Neural crest cell (in vitro differentiated cells): ENCODE results near the gene CPAMD8. TPM values are rescaled to one million over a fixed set of nuclear protein-coding genes. Genes with fewer than 3 reads are reported as not detected.

Experiments used
- DNase-seq: peaks from one replicate; pipeline ENCODE4 v3.0.0; 2021; ENCODE audit warnings: low read depth, mixed read lengths, low spot score
- H3K27ac Mint-ChIP-seq: one replicate; pipeline ENCODE4 v1.8.0; 2021; ENCODE audit warnings: mild to moderate bottlenecking, mixed read lengths; ENCODE audit not compliant: unreplicated experiment
- H3K27me3 Mint-ChIP-seq: 2 replicates; pipeline ENCODE4 v1.8.0; 2021; ENCODE audit warnings: low read depth, mild to moderate bottlenecking, mixed read lengths
- H3K36me3 Mint-ChIP-seq: 2 replicates; pipeline ENCODE4 v1.8.0; 2021; ENCODE audit warnings: low read depth, mild to moderate bottlenecking, mixed read lengths
- H3K4me1 Mint-ChIP-seq: 2 replicates; pipeline ENCODE4 v1.8.0; 2021; ENCODE audit warnings: mixed read lengths
- H3K4me3 Mint-ChIP-seq: one replicate; pipeline ENCODE4 v1.8.0; 2021; ENCODE audit warnings: mild to moderate bottlenecking, mixed read lengths
- H3K9me3 Mint-ChIP-seq: 2 replicates; pipeline ENCODE4 v1.8.0; 2021; ENCODE audit warnings: mixed read lengths
- total RNA-seq: library from RNA; stranded (reverse); gene quantifications from 2 replicates; pipeline ENCODE4 v1.2.1, GENCODE V29; 2021
- TF ChIP-seq, protein P1 (sequence below): fragments of 200-600 bp; sonication (generic); conservative IDR thresholded peaks from 2 replicates; pipeline ENCODE4 v1.5.0; 2021; ENCODE audit warnings: antibody characterized with exemption, mild to moderate bottlenecking

Gene CPAMD8
- total RNA-seq, 1 donor from 2014 or later: 14.5 TPM

DNA sequence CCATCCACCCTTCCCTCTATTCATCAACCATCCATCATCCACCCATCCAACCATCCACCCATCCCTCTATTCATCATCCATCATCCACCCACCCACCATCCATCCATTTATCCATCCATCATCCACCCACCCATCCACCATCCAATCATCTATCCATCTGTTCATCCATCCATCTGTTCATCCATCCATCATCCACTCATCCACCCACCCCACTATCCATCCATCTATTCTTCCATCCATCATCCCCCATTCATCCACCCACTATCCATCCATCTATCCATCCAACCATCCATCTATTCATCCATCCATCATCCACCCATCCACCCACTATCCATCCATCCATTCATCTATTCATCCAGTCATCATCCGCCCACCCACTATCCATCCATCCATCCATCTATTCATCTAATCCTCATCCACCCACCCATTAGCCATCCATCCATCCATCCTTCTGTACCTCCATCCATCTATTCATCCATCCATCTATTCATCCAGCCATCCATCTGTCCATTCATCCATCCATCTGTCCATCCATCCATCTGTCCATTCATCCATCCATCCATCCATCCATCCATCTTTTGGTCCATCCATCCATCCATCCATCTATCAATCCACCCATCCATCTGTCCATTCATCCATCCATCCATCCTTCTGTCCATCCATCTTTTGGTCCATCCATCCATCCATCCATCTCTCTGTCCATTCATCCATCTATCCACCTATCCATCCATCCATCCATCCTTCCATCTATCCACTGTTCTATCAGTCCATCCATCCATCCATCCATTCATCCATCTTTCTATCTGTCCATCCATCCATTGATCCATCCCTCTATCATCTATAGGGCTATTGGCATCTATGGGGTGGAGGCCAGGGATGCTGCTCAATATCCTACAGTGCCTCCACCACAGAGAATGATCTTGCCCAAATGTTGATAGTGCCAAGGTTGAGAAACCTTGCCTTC lies 47.5 kb downstream of the CPAMD8 start:
- Mint-ChIP-seq H3K4me3 (no peak overlapping the region), H3K27ac (no peak overlapping the region), H3K27me3 (no peaks in the 10 kb centered on the region), H3K36me3 (peaks cover 21% of the 10 kb centered on the region), H3K4me1 (no peaks in the 10 kb centered on the region), H3K9me3 (peaks cover 18% of the 10 kb centered on the region)
- no peak for DNase-seq
- TF ChIP-seq, protein P1, sequence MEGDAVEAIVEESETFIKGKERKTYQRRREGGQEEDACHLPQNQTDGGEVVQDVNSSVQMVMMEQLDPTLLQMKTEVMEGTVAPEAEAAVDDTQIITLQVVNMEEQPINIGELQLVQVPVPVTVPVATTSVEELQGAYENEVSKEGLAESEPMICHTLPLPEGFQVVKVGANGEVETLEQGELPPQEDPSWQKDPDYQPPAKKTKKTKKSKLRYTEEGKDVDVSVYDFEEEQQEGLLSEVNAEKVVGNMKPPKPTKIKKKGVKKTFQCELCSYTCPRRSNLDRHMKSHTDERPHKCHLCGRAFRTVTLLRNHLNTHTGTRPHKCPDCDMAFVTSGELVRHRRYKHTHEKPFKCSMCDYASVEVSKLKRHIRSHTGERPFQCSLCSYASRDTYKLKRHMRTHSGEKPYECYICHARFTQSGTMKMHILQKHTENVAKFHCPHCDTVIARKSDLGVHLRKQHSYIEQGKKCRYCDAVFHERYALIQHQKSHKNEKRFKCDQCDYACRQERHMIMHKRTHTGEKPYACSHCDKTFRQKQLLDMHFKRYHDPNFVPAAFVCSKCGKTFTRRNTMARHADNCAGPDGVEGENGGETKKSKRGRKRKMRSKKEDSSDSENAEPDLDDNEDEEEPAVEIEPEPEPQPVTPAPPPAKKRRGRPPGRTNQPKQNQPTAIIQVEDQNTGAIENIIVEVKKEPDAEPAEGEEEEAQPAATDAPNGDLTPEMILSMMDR: no peak

DNA sequence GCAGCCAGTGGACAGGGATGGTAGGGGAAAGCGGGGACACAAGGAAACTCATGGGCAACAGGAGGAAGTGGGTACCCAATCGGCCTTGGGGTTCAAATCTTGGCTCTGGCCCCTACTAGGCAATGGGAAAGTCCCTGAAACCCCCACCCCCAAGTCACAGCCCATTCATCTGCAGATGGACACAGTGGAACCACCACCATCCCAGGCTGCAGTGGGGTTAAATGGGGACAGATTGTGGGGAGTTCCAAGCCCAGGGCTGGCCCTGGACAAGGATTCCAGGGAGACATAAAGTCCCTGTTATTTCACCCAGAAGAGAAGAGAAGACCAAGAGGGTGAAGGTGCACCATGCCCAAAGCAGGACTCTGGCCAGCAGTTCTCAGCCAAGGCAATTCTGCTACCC lies 48.5 kb downstream of the CPAMD8 start:
- DNase-seq: no peak
- no peak overlapping the region for H3K4me3 Mint-ChIP-seq
- peaks cover 13% of the 10 kb centered on the region for H3K36me3 Mint-ChIP-seq
- no peak overlapping the region for H3K27ac Mint-ChIP-seq
- H3K27me3 Mint-ChIP-seq: no peaks in the 10 kb centered on the region
- TF ChIP-seq, protein P1: no peak
- H3K9me3 Mint-ChIP-seq: peaks cover 13% of the 10 kb centered on the region
- H3K4me1 Mint-ChIP-seq: no peaks in the 10 kb centered on the region

DNA sequence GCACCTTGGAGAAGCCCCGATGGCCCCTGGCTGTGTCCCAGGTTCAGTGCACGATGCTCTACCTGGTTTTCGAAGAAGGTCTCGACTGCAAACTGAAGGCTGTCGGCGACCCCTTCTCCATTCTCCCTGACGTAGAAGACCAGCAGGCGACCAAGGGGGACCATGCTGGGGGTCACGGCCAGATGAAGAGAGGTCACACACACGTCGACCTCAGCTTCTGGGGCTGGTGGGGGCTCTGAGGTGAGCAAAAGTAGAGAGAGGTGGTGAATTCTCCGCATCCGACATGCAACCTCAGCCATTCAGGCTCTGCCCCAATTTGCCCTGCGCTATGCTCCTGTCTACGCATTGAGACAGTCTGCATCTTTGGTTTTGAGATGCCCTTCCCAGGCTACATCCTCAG lies 49.3 kb downstream of the CPAMD8 start:
- H3K4me1 Mint-ChIP-seq: no peaks in the 10 kb centered on the region

DNA sequence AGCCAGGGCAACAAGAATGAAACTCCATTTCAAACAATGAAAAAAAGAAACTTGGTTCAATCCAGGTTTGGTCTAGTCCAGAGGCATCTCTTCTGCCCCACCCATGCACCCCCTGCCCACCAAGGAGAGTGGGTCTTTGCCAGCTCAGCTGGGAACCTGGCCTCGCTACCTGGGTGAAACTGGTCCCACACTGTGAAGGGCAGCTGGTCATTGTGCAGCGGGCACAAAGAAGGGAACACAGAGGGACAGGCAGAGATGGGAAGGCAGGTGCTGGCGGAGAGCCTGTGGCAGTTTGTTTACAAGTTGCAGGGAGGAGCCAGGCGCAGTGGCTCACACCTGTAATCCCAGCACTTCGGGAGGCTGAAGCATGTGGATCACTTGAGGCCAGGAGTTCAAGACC lies 50.2 kb downstream of the CPAMD8 start:
- DNase-seq: no peak
- peaks cover 13% of the 10 kb centered on the region for H3K9me3 Mint-ChIP-seq
- H3K27me3 Mint-ChIP-seq: no peaks in the 10 kb centered on the region
- TF ChIP-seq, protein P1: no peak
- no peak overlapping the region for H3K27ac Mint-ChIP-seq
- H3K4me3 Mint-ChIP-seq: no peak overlapping the region
- H3K36me3 Mint-ChIP-seq: peaks cover 13% of the 10 kb centered on the region
- no peaks in the 10 kb centered on the region for H3K4me1 Mint-ChIP-seq

More for the DNA sequence above, 49.3 kb downstream of the CPAMD8 start:
- TF ChIP-seq, protein P1: no peak
- no peak overlapping the region for H3K4me3 Mint-ChIP-seq
- H3K27ac Mint-ChIP-seq: no peak overlapping the region
- H3K27me3 Mint-ChIP-seq: no peaks in the 10 kb centered on the region
- DNase-seq: no peak
- H3K36me3 Mint-ChIP-seq: peaks cover 13% of the 10 kb centered on the region
- peaks cover 13% of the 10 kb centered on the region for H3K9me3 Mint-ChIP-seq

DNA sequence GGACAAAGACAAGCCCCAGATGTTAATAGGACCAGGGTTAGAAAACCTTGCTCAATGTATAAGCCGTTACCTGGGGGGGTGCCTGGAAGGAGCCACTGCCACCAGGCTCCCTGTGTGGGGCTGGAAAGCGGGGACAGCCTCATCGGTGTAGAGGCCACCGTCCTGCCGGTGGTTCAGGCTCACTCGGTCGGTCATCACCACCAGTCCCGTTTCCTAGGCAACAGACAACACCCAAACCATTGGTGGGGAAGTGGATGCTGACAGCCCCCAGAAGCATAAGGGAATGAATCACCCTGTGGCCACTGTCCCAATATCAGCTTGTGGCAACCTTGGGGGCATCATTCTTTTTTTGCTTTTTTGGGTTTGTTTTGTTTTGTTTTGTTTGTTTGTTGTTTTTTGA lies 55.8 kb downstream of the CPAMD8 start:
- Mint-ChIP-seq H3K36me3 (peaks cover 21% of the 10 kb centered on the region), H3K4me1 (no peaks in the 10 kb centered on the region), H3K4me3 (no peak overlapping the region), H3K27me3 (no peaks in the 10 kb centered on the region), H3K27ac (no peak overlapping the region), H3K9me3 (peaks cover 7% of the 10 kb centered on the region)
- no peak for DNase-seq
- TF ChIP-seq, protein P1: no peak
